HepG2 (cell line): ENCODE measurements around the gene CNTNAP1. TPM values are rescaled to one million over a fixed set of nuclear protein-coding genes. Genes with fewer than 3 reads are reported as not detected.

Experiments used
- ATAD3A ChIP-seq: sonication (generic); formaldehyde crosslinking; IDR thresholded peaks from 2 replicates; pipeline ENCODE4 v1.4.0; 2020; ENCODE audit warnings: missing genetic modification reagents
- NR2F1 ChIP-seq, 2 experiments: fragments of 450-650 bp in 1 of 2; formaldehyde crosslinking in 1 of 2; IDR thresholded peaks; 2 replicates each; pipeline versions ENCODE4 v1.5.0 to v1.6.1; 2016 to 2020; ENCODE audit warnings: mild to moderate bottlenecking in 1 of 2, missing compliant biosample characterization in 1 of 2, missing genetic modification reagents in 1 of 2, moderate library complexity in 1 of 2
- RAD21 ChIP-seq: fragments of 450-650 bp; formaldehyde crosslinking; IDR thresholded peaks from 2 replicates; pipeline ENCODE4 v1.5.0; 2020; ENCODE audit warnings: mild to moderate bottlenecking
- REPIN1 ChIP-seq: sonication (generic); formaldehyde crosslinking; IDR thresholded peaks from 2 replicates; pipeline ENCODE4 v1.8.0; 2022; ENCODE audit warnings: missing genetic modification reagents, low read depth, mild to moderate bottlenecking, borderline replicate concordance
- SAFB2 ChIP-seq: sonication (generic); formaldehyde crosslinking; IDR thresholded peaks from 2 replicates; pipeline ENCODE4 v1.5.1; 2020; ENCODE audit warnings: missing genetic modification reagents, low read depth, mild to moderate bottlenecking, borderline replicate concordance
- SP2 ChIP-seq: sonication (generic); formaldehyde crosslinking; IDR thresholded peaks from 2 replicates; pipeline ENCODE4 v1.5.1; 2020; ENCODE audit warnings: mild to moderate bottlenecking, missing genetic modification reagents
- U2AF1 ChIP-seq: fragments of 200-400 bp; formaldehyde crosslinking; optimal IDR thresholded peaks from 2 replicates; pipeline ENCODE3; 2017; ENCODE audit warnings: mild to moderate bottlenecking, low read depth, low read length
- ZNF569 ChIP-seq: sonication (generic); formaldehyde crosslinking; IDR thresholded peaks from 2 replicates; pipeline ENCODE4 v1.5.0; 2020; ENCODE audit warnings: mild to moderate bottlenecking, missing genetic modification reagents, moderate library complexity, borderline replicate concordance
- ZNF619 ChIP-seq: sonication (generic); formaldehyde crosslinking; IDR thresholded peaks from 2 replicates; pipeline ENCODE4 v1.4.0; 2020; ENCODE audit warnings: mild to moderate bottlenecking, missing genetic modification reagents
- ZNF780A ChIP-seq: sonication (generic); formaldehyde crosslinking; IDR thresholded peaks from 2 replicates; pipeline ENCODE4 v1.8.0; 2022; ENCODE audit warnings: mild to moderate bottlenecking, missing genetic modification reagents, moderate library complexity
- polyA plus RNA-seq, 8 experiments: library from polyadenylated mRNA; depleted of rRNA in 3 of 8; stranded (reverse) in 7 of 8; unstranded in 1 of 8; fragments of >200 nt; fragmentation: Illumina TruSeq in 4 of 8; extraction: Trizol in 4 of 8; gene quantifications; 2 replicates each; pipeline versions ENCODE4 v1.2.1 to v1.2.3, GENCODE V29; 2011 to 2016; ENCODE audit warnings: low read depth in 4 of 8, missing spikeins in 1 of 8, mixed read lengths in 1 of 8; ENCODE audit not compliant: insufficient read depth in 1 of 8
- total RNA-seq, 5 experiments: library from RNA; depleted of rRNA; stranded (reverse); fragments of >200 nt; fragmentation: Illumina TruSeq; extraction: Trizol; gene quantifications; 2 replicates each; pipeline ENCODE4 v1.2.3, GENCODE V29; 2016; ENCODE audit warnings: low read depth in 1 of 5
- TF ChIP-seq, protein P1 (sequence below): sonication (generic); formaldehyde crosslinking; IDR thresholded peaks from 2 replicates; pipeline ENCODE4 v1.4.0; 2020; ENCODE audit warnings: mild to moderate bottlenecking, missing genetic modification reagents
- TF ChIP-seq, protein P2 (sequence below): sonication (generic); formaldehyde crosslinking; IDR thresholded peaks from 2 replicates; pipeline ENCODE4 v1.5.1; 2020; ENCODE audit warnings: missing genetic modification reagents, mild to moderate bottlenecking, borderline replicate concordance
- TF ChIP-seq, protein P3 (sequence below): sonication (generic); formaldehyde crosslinking; conservative IDR thresholded peaks from 2 replicates; pipeline ENCODE4 v1.4.0; 2020; ENCODE audit warnings: missing genetic modification reagents
- TF ChIP-seq, protein P4 (sequence below): sonication (generic); formaldehyde crosslinking; IDR thresholded peaks from 2 replicates; pipeline ENCODE4 v1.4.0; 2020; ENCODE audit warnings: missing genetic modification reagents
- TF ChIP-seq, protein P5 (sequence below): sonication (generic); formaldehyde crosslinking; IDR thresholded peaks from 2 replicates; pipeline ENCODE4 v1.8.1; 2023; ENCODE audit warnings: missing genetic modification reagents, mild to moderate bottlenecking, borderline replicate concordance
- TF ChIP-seq, protein P6 (sequence below): sonication (generic); formaldehyde crosslinking; IDR thresholded peaks from 2 replicates; pipeline ENCODE4 v1.4.0; 2020; ENCODE audit warnings: mild to moderate bottlenecking, missing genetic modification reagents

The CNTNAP1 gene
- total and polyA plus RNA-seq, 2 of the 13 experiments (the other 11 are each of a cell fraction or from before 2014, with no cell fraction given), result 4.5 to 7.7 TPM

DNA sequence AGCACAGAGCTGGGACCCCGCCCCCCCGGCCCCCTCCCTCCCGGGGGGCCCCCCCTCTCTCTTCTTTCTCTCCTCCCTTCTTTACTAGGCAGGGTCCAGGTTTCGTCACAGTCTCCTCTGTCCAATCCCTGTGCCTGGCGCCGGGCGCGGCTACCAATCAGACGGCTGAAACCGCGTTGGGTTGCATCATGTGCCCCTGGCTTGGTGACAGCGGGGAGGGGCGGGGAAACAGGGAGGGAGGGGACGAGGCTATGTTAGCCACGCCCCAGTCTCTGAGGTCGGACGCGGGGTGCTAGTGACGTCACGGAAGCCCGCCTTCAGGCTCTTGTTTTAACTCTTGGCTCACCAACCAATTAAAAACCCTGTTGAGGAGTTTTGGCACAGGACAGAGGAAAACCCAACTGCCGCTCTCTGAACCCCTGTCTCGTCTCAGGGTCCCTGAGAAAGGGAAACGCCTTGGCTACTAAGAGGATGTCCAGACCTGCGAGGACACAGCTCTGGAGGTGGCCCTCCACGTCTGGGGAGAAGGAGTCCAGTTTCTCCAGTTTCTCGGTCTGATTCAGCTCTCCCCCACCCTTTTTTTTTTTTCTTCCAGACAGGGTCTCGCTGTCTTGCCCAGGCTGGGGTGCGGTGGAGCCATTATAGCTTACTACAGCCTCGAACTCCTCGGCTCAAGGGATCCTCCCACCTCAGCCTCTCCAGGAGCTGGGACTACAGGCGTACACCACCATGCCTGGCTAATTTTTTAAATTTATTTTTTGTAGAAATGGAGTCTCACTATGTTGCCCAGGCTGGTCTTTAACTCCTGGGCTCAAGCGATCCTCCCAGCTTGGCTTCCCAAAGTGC is 5.1 kb upstream of the CNTNAP1 start (continued):
- TF ChIP-seq, protein P1, sequence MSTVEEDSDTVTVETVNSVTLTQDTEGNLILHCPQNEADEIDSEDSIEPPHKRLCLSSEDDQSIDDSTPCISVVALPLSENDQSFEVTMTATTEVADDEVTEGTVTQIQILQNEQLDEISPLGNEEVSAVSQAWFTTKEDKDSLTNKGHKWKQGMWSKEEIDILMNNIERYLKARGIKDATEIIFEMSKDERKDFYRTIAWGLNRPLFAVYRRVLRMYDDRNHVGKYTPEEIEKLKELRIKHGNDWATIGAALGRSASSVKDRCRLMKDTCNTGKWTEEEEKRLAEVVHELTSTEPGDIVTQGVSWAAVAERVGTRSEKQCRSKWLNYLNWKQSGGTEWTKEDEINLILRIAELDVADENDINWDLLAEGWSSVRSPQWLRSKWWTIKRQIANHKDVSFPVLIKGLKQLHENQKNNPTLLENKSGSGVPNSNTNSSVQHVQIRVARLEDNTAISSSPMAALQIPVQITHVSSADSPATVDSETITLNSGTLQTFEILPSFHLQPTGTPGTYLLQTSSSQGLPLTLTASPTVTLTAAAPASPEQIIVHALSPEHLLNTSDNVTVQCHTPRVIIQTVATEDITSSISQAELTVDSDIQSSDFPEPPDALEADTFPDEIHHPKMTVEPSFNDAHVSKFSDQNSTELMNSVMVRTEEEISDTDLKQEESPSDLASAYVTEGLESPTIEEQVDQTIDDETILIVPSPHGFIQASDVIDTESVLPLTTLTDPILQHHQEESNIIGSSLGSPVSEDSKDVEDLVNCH (CRISPR knock-in tag), result no peak
- no peak for TF ChIP-seq RAD21
- no peak for TF ChIP-seq ZNF780A (CRISPR knock-in tag)
- no peak for TF ChIP-seq U2AF1
- TF ChIP-seq SP2 (CRISPR knock-in tag), result peak; percentile 82
- TF ChIP-seq, protein P2, sequence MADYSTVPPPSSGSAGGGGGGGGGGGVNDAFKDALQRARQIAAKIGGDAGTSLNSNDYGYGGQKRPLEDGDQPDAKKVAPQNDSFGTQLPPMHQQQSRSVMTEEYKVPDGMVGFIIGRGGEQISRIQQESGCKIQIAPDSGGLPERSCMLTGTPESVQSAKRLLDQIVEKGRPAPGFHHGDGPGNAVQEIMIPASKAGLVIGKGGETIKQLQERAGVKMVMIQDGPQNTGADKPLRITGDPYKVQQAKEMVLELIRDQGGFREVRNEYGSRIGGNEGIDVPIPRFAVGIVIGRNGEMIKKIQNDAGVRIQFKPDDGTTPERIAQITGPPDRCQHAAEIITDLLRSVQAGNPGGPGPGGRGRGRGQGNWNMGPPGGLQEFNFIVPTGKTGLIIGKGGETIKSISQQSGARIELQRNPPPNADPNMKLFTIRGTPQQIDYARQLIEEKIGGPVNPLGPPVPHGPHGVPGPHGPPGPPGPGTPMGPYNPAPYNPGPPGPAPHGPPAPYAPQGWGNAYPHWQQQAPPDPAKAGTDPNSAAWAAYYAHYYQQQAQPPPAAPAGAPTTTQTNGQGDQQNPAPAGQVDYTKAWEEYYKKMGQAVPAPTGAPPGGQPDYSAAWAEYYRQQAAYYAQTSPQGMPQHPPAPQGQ (CRISPR knock-in tag), result no peak
- TF ChIP-seq, protein P3, sequence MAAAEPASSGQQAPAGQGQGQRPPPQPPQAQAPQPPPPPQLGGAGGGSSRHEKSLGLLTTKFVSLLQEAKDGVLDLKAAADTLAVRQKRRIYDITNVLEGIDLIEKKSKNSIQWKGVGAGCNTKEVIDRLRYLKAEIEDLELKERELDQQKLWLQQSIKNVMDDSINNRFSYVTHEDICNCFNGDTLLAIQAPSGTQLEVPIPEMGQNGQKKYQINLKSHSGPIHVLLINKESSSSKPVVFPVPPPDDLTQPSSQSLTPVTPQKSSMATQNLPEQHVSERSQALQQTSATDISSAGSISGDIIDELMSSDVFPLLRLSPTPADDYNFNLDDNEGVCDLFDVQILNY (CRISPR knock-in tag), result no peak
- no peak for TF ChIP-seq NR2F1 (CRISPR knock-in tag; IDR thresholded peaks at IDR 0.05)
- TF ChIP-seq REPIN1, result no peak
- 0 out of 2 replicates have a peak, but pooled peaks have one; percentile 6 for TF ChIP-seq SAFB2
- TF ChIP-seq, protein P4, sequence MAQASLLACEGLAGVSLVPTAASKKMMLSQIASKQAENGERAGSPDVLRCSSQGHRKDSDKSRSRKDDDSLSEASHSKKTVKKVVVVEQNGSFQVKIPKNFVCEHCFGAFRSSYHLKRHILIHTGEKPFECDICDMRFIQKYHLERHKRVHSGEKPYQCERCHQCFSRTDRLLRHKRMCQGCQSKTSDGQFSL (CRISPR knock-in tag), result no peak
- no peak for TF ChIP-seq ZNF619 (CRISPR knock-in tag)
- no peak for TF ChIP-seq ATAD3A (CRISPR knock-in tag)
- TF ChIP-seq ZNF569 (CRISPR knock-in tag), result no peak
- TF ChIP-seq, protein P5, sequence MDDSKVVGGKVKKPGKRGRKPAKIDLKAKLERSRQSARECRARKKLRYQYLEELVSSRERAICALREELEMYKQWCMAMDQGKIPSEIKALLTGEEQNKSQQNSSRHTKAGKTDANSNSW (CRISPR knock-in tag), result no peak
- TF ChIP-seq, protein P6, sequence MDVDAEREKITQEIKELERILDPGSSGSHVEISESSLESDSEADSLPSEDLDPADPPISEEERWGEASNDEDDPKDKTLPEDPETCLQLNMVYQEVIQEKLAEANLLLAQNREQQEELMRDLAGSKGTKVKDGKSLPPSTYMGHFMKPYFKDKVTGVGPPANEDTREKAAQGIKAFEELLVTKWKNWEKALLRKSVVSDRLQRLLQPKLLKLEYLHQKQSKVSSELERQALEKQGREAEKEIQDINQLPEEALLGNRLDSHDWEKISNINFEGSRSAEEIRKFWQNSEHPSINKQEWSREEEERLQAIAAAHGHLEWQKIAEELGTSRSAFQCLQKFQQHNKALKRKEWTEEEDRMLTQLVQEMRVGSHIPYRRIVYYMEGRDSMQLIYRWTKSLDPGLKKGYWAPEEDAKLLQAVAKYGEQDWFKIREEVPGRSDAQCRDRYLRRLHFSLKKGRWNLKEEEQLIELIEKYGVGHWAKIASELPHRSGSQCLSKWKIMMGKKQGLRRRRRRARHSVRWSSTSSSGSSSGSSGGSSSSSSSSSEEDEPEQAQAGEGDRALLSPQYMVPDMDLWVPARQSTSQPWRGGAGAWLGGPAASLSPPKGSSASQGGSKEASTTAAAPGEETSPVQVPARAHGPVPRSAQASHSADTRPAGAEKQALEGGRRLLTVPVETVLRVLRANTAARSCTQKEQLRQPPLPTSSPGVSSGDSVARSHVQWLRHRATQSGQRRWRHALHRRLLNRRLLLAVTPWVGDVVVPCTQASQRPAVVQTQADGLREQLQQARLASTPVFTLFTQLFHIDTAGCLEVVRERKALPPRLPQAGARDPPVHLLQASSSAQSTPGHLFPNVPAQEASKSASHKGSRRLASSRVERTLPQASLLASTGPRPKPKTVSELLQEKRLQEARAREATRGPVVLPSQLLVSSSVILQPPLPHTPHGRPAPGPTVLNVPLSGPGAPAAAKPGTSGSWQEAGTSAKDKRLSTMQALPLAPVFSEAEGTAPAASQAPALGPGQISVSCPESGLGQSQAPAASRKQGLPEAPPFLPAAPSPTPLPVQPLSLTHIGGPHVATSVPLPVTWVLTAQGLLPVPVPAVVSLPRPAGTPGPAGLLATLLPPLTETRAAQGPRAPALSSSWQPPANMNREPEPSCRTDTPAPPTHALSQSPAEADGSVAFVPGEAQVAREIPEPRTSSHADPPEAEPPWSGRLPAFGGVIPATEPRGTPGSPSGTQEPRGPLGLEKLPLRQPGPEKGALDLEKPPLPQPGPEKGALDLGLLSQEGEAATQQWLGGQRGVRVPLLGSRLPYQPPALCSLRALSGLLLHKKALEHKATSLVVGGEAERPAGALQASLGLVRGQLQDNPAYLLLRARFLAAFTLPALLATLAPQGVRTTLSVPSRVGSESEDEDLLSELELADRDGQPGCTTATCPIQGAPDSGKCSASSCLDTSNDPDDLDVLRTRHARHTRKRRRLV (CRISPR knock-in tag), result no peak
